SU-DHL-6 (cell line): ENCODE data around the gene FOXO3.

Experiments
- H2AFZ ChIP-seq: fragments of 200-600 bp; sonication (generic); 2 replicates; pipeline ENCODE4 v1.6.1; 2014; ENCODE audit warnings: low read depth, mild to moderate bottlenecking, moderate library complexity, mixed read lengths, antibody characterized with exemption, low read length; ENCODE audit not compliant: severe bottlenecking
- H3F3A ChIP-seq: fragments of 200-600 bp; shearing (Covaris generic); 2 replicates; pipeline ENCODE4 v1.6.0; 2016; ENCODE audit warnings: antibody characterized with exemption, mild to moderate bottlenecking; ENCODE audit not compliant: insufficient read depth
- H3K27ac ChIP-seq: fragments of 200-600 bp; sonication (generic); 2 replicates; pipeline ENCODE4 v1.5.1; 2016; ENCODE audit warnings: low read depth, mild to moderate bottlenecking, low read length, moderate library complexity, mixed read lengths
- H3K27me3 ChIP-seq: fragments of 200-600 bp; sonication (generic), shearing (Covaris generic); 2 replicates; pipeline ENCODE4 v1.6.0; 2014; ENCODE audit warnings: mild to moderate bottlenecking, low read length
- H3K36me3 ChIP-seq: fragments of 200-600 bp; sonication (generic); 2 replicates; pipeline ENCODE4 v1.6.1; 2014; ENCODE audit warnings: mild to moderate bottlenecking, low read length, mixed read lengths
- H3K4me2 ChIP-seq: fragments of 300-600, 200-600 bp; shearing (Covaris generic), sonication (generic); 2 replicates; pipeline ENCODE4 v1.6.0; 2014; ENCODE audit warnings: low read length, low read depth, mild to moderate bottlenecking; ENCODE audit not compliant: poor library complexity, severe bottlenecking
- H3K4me3 ChIP-seq: fragments of 200-600 bp; sonication (generic); 2 replicates; pipeline ENCODE4 v1.5.1; 2014; ENCODE audit warnings: antibody characterized with exemption, low read length, mild to moderate bottlenecking, mixed read lengths; ENCODE audit not compliant: insufficient read depth, poor library complexity, severe bottlenecking
- H3K79me2 ChIP-seq: fragments of 200-600 bp; sonication (generic); 2 replicates; pipeline ENCODE4 v1.6.1; 2014; ENCODE audit warnings: mild to moderate bottlenecking, low read length, moderate library complexity; ENCODE audit not compliant: insufficient read depth
- H3K9ac ChIP-seq: fragments of 200-600 bp; sonication (generic); 2 replicates; pipeline ENCODE4 v1.7.0; 2014; ENCODE audit warnings: mild to moderate bottlenecking, low read length
- H3K9me2 ChIP-seq: fragments of 200-600 bp; sonication (generic); replicated peaks from 2 replicates; pipeline ENCODE4 v1.6.1; 2014; ENCODE audit warnings: low read length; ENCODE audit not compliant: insufficient read depth
- H3K9me3 ChIP-seq: fragments of 200-600 bp; sonication (generic); 2 replicates; pipeline ENCODE4 v1.6.1; 2014; ENCODE audit warnings: low read length, mixed read lengths; ENCODE audit not compliant: insufficient read depth
- H4K20me1 ChIP-seq: fragments of 200-600 bp; sonication (generic); 2 replicates; pipeline ENCODE4 v1.6.1; 2014; ENCODE audit warnings: low read depth, mild to moderate bottlenecking, antibody characterized with exemption, low read length, moderate library complexity, mixed read lengths
- EZH2phosphoT487 ChIP-seq: fragments of 200-600 bp; sonication (generic), shearing (Covaris generic); conservative IDR thresholded peaks from 2 replicates; pipeline ENCODE4 v1.6.1; 2018; ENCODE audit warnings: mild to moderate bottlenecking, antibody characterized with exemption, low read length, moderate library complexity, mixed read lengths
- TF ChIP-seq, protein P1 (sequence below): fragments of 200-600 bp; sonication (generic); IDR thresholded peaks from one replicate; pipeline ENCODE4 v1.5.1; 2017; ENCODE audit warnings: antibody characterized with exemption, mild to moderate bottlenecking, low read length, moderate library complexity; ENCODE audit not compliant: insufficient read depth, poor library complexity, severe bottlenecking

The FOXO3 gene

DNA sequence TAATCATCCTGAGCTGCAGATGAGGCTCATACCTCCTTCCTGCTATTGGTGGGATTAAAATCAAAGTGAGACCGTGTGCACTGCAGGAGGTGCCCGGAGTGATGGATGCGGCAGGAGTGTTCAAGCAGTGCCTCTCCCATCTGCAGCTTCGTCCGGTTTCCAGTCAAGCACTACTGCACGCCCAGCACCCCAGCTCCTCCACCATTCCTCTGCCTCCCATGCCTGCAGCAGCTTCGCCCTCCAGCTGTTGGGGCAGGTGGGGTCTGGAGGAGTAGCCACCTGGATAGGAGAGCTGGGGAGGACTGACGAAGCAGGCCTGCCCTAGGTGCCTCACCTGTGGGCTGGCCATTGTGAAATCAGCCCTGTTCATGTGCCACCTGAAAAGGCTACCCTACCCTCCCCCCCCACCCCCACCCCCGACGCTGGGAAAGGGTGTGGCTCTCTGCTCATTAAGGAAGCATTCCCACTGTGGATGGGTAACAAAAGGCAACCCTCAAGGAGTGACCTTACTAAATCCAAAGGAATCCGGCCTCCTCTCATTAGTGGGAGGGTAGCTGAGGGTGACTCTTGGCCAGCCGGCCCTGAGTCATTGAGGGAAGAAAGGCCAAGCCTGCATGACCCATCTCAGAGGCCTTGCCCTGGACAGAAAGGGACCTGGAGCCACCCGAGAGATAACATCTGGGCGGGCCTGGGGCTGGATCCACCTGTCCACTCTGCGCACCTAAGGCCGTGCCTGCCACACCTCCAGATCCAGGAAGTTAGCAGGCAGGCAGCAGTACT is 171.6 kb downstream of the FOXO3 start:
- H3K4me3 ChIP-seq: no peak overlapping the region
- TF ChIP-seq, protein P1, sequence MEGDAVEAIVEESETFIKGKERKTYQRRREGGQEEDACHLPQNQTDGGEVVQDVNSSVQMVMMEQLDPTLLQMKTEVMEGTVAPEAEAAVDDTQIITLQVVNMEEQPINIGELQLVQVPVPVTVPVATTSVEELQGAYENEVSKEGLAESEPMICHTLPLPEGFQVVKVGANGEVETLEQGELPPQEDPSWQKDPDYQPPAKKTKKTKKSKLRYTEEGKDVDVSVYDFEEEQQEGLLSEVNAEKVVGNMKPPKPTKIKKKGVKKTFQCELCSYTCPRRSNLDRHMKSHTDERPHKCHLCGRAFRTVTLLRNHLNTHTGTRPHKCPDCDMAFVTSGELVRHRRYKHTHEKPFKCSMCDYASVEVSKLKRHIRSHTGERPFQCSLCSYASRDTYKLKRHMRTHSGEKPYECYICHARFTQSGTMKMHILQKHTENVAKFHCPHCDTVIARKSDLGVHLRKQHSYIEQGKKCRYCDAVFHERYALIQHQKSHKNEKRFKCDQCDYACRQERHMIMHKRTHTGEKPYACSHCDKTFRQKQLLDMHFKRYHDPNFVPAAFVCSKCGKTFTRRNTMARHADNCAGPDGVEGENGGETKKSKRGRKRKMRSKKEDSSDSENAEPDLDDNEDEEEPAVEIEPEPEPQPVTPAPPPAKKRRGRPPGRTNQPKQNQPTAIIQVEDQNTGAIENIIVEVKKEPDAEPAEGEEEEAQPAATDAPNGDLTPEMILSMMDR: no peak
- no peak for TF ChIP-seq EZH2phosphoT487
- H3K27ac ChIP-seq: no peak overlapping the region

DNA sequence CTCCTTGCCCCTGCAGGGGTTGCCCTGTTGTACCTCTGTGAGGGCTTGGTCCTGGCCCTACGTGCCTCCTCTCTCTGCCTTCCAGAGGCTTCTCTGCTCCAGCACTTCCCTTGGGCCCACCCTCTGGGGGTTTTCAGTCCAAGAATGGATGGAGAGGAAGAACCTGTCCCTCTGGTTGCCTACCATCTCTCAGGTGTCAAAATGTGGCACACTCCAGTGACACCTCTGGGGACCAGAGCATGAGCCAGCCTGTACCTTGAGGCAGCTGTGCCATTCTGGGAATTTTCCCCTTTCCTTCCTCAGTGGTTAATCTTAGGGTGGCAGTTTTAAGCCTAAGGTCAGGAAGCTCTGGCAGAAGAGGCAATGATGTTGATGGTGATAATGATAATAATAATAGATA is 172.3 kb downstream of the FOXO3 start:
- H3K27me3 ChIP-seq: no peaks in the 10 kb centered on the region
- H3K9me3 ChIP-seq: no peaks in the 10 kb centered on the region
- H3K4me2 ChIP-seq: no peak overlapping the region
- TF ChIP-seq, protein P1: no peak
- TF ChIP-seq EZH2phosphoT487: no peak
- no peaks in the 10 kb centered on the region for H3K79me2 ChIP-seq
- H3K27ac ChIP-seq: no peak overlapping the region
- H3K4me3 ChIP-seq: no peak overlapping the region
- no peaks in the 10 kb centered on the region for H3K9me2 ChIP-seq
- no peaks in the 10 kb centered on the region for H3K36me3 ChIP-seq
- no peaks in the 10 kb centered on the region for H3F3A ChIP-seq
- H2AFZ ChIP-seq: no peak overlapping the region
- no peak overlapping the region for H3K9ac ChIP-seq
- H4K20me1 ChIP-seq: no peaks in the 10 kb centered on the region

More for the DNA sequence above, 171.6 kb downstream of the FOXO3 start:
- H3K36me3 ChIP-seq: no peaks in the 10 kb centered on the region
- no peaks in the 10 kb centered on the region for H3K27me3 ChIP-seq
- H3K9me3 ChIP-seq: no peaks in the 10 kb centered on the region
- no peaks in the 10 kb centered on the region for H4K20me1 ChIP-seq
- H3K4me2 ChIP-seq: no peak overlapping the region
- no peaks in the 10 kb centered on the region for H3K79me2 ChIP-seq
- H3K9me2 ChIP-seq: no peaks in the 10 kb centered on the region
- H3F3A ChIP-seq: no peaks in the 10 kb centered on the region
- H2AFZ ChIP-seq: no peak overlapping the region
- no peak overlapping the region for H3K9ac ChIP-seq

DNA sequence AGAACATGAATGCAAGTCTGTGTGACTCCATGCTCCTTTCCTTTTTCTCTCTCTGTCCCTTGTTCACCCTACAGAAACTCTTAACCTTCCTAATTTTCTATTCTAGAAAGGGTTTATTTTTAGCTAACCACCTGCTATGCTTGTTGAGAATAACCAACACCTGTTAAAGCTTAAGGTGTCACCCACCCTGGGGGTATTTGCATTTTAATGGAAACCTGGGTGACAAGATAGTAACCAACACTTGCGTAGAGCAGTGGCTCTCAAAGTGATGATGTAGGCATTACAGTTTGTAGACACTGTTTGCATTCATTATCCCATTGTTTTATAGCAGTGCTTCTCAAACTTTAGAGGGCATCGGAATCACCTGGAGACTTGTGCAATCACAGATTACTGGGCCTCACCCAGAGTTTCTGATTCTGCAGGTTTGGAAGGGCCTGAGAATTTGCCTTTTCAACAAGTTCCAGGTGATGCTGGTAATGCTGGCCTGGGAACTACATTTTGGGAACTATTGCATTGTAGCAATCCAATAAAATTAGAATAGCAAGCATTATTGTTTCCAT is 173.1 kb downstream of the FOXO3 start:
- Histone ChIP-seq H3K9me2 (no peaks in the 10 kb centered on the region), H3K36me3 (no peaks in the 10 kb centered on the region), H3K9ac (no peak overlapping the region), H3K4me2 (no peak overlapping the region), H3K27ac (no peak overlapping the region), H3K9me3 (no peaks in the 10 kb centered on the region), H2AFZ (no peak overlapping the region), H4K20me1 (no peaks in the 10 kb centered on the region), H3K4me3 (no peak overlapping the region), H3K27me3 (no peaks in the 10 kb centered on the region), H3F3A (no peaks in the 10 kb centered on the region), H3K79me2 (no peaks in the 10 kb centered on the region)
- TF ChIP-seq, protein P1: no peak
- no peak for TF ChIP-seq EZH2phosphoT487
